ENCODE results near the gene ALDH1L2.

DNA sequence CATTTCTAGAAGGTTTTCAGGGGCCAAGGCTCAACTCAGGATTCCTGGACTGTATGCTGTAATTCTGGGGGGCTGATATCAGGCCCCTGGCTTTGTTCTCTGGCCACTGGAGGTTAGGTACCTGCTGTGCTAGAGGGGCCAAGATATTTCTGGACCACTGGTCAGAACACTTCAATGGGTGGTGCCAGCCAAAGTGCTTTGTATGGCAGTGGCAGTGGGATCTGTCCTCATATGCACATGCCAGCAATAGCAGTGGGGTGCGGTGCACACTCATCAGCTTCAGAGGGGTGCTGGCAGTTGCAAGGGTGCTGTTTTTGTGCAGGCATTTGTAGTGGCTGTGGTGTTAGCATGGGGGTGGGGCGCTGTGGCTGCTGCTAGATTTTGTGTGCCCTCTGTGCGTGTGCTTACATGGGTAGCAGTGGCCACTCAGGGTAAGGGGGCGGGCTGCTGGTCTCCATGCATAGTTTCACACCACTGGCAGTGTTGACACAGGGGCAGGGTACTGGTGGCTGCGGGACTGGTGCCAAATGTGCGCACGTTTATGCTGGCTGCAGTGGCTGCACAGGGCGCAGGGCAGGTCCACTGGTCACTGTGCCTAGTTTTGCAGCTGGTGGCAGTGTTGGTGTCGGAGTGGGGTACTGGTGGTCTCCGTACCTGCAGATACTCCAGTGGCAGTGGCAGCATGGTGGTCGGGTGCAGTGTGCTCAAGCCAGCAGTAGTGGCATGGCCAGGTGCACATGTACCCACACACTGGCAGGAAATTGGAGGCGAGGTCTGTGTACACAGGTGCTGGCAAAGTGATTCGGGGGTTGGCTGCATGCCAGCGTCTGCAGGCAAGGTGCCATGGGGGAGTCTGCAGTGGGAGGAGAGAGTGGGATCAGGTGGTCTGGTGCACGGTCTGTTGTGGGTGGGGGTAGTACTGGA lies 85.6 kb downstream of the ALDH1L2 start:
- TF ChIP-seq, protein P1, sequence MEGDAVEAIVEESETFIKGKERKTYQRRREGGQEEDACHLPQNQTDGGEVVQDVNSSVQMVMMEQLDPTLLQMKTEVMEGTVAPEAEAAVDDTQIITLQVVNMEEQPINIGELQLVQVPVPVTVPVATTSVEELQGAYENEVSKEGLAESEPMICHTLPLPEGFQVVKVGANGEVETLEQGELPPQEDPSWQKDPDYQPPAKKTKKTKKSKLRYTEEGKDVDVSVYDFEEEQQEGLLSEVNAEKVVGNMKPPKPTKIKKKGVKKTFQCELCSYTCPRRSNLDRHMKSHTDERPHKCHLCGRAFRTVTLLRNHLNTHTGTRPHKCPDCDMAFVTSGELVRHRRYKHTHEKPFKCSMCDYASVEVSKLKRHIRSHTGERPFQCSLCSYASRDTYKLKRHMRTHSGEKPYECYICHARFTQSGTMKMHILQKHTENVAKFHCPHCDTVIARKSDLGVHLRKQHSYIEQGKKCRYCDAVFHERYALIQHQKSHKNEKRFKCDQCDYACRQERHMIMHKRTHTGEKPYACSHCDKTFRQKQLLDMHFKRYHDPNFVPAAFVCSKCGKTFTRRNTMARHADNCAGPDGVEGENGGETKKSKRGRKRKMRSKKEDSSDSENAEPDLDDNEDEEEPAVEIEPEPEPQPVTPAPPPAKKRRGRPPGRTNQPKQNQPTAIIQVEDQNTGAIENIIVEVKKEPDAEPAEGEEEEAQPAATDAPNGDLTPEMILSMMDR (optimal IDR thresholded peaks at IDR 0.05 in 1 of 3, IDR thresholded peaks at IDR 0.05 in 1 of 3, conservative IDR thresholded peaks at IDR 0.05 in 1 of 3; ENCODE audit: extremely low read depth in 1 of 3, insufficient read depth in 2 of 3, low read length in 3 of 3), result no peak
- TF ChIP-seq EZH2 (IDR thresholded peaks at IDR 0.05; ENCODE audit: low read length), result no peak
